ENCODE measurements around the gene C17orf100.

Gene C17orf100

GRCh38 chr17:6651354-6651918 is at the start of gene C17orf100, which contains the start of gene MED31:
Gene C17orf100 (plus strand): TSS chr17:6651762. CDS start chr17:6651914, 152 bp downstream.
Gene MED31 (minus strand): TSS chr17:6651605. CDS start chr17:6651528, 77 bp downstream.
- DNase-seq (ENCODE audit: low read depth in 1 of 2, low spot score in 1 of 2) = peak; percentile 88 to 93

DNA sequence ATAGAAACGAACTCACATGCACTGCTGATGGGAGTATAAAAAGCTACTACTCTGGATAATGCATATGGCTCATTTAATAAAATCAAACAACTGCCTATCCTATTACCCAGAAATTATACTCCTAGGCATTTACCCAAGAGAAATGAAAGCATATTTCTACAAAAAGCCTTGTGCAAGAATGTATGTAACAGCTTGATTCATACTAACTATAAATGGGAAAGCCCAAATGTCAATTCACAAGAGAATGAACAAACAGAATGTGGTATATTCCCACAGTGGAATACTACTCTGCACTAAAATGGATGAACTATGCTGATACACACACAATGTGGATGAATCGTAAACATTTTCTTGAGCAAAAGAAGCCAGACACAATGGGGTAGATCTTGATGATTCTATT is 49.4 kb upstream of the C17orf100 start:
- DNase-seq (ENCODE audit: low read depth in 1 of 2, low spot score in 1 of 2) = no peak

- DNase-seq (ENCODE audit: low read depth in 1 of 2, low spot score in 1 of 2) = no peak
Observed at GRCh38 chr17:6603744-6604325, 47.7 kb upstream of the C17orf100 start.

GRCh38 chr17:6605142-6605541 is 46.4 kb upstream of the C17orf100 start:
- DNase-seq (ENCODE audit: low read depth in 1 of 2, low spot score in 1 of 2) = no peak

GRCh38 chr17:6608321-6608720 is 43.2 kb upstream of the C17orf100 start:
- DNase-seq (ENCODE audit: low read depth in 1 of 2, low spot score in 1 of 2) = no peak

DNA sequence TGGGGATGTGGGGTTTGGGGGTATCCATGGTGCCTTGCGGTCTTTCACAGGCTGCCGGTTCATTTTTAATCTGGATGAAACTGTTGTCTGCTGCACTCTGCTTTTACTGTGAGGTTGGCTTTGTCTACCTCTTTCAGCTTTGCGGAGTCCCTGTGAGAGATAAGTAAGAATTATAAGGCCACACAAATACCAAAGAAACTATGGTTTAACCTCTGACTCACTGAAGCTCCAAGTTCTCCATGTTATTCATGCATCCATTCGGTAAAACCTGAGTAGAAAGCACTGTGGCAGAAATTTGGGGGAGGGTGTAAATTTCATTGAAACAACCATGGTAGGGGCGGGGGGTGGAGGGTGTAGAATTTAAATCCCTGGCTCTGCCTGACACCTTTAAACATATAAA is 41.6 kb upstream of the C17orf100 start:
- no peak for DNase-seq (ENCODE audit: low read depth in 1 of 2, low spot score in 1 of 2)

GRCh38 chr17:6611231-6611630 is 40.3 kb upstream of the C17orf100 start:
- no peak for DNase-seq (ENCODE audit: low read depth in 1 of 2, low spot score in 1 of 2)

GRCh38 chr17:6623941-6624340 is 27.6 kb upstream of the C17orf100 start:
- DNase-seq (ENCODE audit: low read depth in 1 of 2, low spot score in 1 of 2) = no peak

DNA sequence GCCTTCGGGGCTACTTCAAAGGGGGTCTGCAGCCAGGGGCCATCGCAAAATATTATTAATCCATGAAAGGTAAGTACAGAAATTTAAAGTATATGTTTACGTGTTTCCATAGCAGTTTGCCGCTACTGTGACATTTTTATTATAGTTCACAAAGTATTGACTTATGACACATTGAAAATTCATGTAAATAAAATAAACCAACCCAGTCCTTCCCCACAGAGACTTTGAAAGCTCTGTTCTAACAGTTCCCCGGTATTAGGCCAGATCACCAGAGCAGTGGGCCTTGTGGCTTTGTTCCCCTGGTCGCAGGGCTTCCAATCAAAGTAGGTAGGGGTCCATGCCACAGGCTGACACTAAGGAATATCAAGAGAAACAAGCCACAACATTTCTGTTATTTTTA is 24.9 kb upstream of the C17orf100 start:
- no peak for DNase-seq (ENCODE audit: low read depth in 1 of 2, low spot score in 1 of 2)

GRCh38 chr17:6627019-6627418 is 24.5 kb upstream of the C17orf100 start:
- no peak for DNase-seq (ENCODE audit: low read depth in 1 of 2, low spot score in 1 of 2)

- DNase-seq (ENCODE audit: low read depth in 1 of 2, low spot score in 1 of 2) = no peak
Observed at GRCh38 chr17:6630390-6630789, 21.2 kb upstream of the C17orf100 start.

- DNase-seq (ENCODE audit: low read depth in 1 of 2, low spot score in 1 of 2) = no peak
Observed at GRCh38 chr17:6632530-6632929, 19.0 kb upstream of the C17orf100 start.

DNA sequence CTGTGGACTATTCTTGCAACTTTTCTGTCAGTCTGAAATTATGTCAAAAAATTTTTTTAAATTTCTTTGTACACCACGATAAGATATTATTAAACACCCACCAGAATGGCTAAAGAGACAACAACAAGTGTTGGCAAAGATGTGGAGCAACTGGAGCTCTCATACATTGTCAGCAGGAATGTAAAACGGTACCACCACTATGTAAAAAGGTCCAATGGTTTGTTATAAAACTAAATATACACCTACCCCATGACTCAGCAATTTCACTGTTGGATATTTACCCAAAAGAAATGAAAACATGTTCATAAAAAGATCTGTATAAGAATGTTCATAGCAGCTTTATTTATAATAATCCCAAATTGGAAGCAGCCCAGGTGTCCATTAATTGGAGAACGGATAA is 18.3 kb upstream of the C17orf100 start:
- no peak for DNase-seq (ENCODE audit: low read depth in 1 of 2, low spot score in 1 of 2)

GRCh38 chr17:6636105-6636504 is 15.5 kb upstream of the C17orf100 start:
- no peak for DNase-seq (ENCODE audit: low read depth in 1 of 2, low spot score in 1 of 2)

DNA sequence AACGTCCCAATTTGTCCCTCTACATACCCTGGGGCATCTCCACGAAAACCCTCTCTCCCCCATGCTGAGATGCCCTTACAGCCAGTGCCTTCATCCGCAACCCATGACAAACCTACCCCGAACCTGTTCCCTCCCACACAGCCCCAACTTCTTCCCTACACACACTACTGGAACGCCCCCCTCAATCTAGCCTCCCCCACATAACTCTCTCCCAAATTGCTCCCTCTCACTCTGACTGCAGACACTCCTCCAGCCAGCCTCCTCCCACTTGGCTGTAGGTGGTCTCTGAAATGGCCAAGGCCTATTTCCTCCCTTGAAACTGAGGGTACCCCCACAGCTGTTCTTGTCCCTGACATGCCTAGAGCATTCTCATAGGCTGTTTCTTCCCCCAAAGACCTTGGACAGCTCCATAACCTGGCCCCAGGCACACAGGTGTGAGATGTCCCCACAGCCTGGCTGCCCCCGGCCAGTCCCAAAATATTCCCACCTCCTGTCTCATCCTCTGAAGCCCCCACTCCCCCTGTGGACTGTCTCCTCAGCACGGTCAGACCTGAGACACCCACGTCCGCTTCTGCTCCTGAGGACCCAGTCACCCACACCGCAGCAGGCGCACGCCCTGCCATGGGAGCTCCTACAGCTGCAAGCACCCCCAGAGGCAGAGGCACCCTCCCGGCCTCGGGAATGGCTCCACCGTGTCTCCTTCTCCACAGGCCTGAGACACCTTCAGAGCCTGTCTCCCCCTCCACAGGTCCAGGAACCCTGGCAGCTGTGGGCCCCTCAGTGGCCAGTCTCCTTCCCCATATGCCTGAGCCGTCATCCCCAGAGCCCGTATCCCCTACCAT is 14.7 kb upstream of the C17orf100 start:
- no peak for DNase-seq (ENCODE audit: low read depth in 1 of 2, low spot score in 1 of 2)

DNA sequence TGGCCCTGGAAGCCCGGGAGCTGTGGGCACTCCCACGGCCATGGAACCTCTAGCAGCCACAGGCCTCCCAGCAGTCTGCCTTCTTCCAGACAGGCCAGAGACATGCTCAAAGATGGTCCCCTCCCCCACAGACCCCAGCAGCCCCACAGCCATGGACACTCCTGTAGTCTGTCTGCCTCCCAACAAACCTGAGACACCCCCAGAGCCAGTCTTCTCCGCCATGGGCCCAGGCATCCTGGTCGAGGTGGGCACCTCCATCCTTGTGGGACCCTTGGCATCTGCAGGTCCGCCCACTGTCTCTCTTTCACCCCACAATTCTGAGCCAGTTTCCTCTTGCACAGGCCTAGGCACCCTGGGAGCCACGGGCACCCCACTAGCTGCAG is 14.1 kb upstream of the C17orf100 start:
- no peak for DNase-seq (ENCODE audit: low read depth in 1 of 2, low spot score in 1 of 2)

DNA sequence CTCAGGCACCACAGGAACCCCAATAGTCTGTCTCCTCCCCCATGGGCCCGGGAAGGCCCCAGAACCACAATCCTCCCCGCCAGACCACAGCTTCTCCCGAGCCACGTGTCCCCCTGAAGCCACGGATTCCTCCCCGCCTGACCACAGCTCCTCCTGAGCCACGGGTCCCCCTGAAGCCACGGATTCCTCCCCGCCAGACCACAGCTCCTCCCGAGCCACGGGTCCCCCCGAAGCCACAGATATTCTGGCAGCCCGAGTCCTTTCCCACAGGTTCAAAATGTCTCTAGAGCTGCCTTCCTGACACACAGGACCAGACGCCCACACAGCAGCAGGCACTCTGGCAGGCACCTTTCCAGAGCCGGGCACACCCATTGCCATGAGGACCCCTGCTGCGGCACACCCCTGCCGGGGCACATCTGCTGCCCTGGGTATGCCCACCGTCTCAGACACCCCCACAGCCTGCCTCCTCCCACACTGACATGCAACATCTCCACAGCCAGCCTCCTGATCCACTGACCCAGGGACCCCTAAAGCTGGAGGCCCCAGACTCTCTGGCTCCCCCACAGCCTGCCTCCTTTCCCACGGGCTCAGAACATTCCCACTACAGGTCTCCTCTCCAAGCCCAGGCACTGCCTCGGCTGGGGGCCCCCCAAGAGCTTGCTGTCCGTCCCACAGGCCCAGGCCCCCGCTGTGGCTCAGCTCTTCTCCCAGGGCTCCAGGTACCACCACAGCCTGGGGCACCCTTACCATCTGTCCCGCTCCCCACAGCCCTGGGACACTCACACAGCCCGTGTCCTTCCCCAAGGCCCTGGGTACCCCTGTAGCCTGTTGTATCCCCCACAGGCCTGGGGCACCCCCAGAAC is 13.3 kb upstream of the C17orf100 start:
- DNase-seq (ENCODE audit: low read depth in 1 of 2, low spot score in 1 of 2) = no peak

- no peak for DNase-seq (ENCODE audit: low read depth in 1 of 2, low spot score in 1 of 2)
Observed at GRCh38 chr17:6639014-6639585, 12.5 kb upstream of the C17orf100 start.

GRCh38 chr17:6639586-6640535 is 11.7 kb upstream of the C17orf100 start:
- DNase-seq (ENCODE audit: low read depth in 1 of 2, low spot score in 1 of 2) = peak in 1 of 2 donors; percentile 17
